Inferior parietal cortex (tissue), 1 donor: ENCODE measurements around the gene FITM1.

Source experiments
- DNase-seq: peaks from one replicate; pipeline ENCODE4 v3.0.0-alpha.2; 2016; ENCODE audit errors: extremely low spot score

The FITM1 gene

DNA sequence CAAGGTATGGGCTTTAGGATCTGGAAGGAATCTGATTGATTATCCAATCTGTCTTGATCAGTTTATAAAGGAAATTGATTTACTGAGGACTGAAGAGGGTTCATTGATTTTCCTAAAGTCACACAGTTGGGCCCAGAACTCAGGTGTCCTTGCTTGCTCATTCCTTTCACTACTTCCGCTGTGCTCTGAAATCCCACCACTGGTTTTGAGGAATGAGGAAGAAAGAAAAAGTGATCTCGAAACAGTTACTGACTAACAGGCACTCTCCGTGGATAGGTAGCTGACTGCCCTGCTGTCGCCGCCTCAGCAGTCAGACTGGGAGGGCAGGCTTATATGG is at the start of gene FITM1:
TSS of gene FITM1 (plus strand) at position 280 of the 337 bp plus-strand sequence. CDS start 905 bp downstream, outside the sequence.
- no peak for DNase-seq

- peak; percentile 73 for DNase-seq
Measured at GRCh38 chr14:24080888-24081738, 49.3 kb upstream of the FITM1 start.

DNA sequence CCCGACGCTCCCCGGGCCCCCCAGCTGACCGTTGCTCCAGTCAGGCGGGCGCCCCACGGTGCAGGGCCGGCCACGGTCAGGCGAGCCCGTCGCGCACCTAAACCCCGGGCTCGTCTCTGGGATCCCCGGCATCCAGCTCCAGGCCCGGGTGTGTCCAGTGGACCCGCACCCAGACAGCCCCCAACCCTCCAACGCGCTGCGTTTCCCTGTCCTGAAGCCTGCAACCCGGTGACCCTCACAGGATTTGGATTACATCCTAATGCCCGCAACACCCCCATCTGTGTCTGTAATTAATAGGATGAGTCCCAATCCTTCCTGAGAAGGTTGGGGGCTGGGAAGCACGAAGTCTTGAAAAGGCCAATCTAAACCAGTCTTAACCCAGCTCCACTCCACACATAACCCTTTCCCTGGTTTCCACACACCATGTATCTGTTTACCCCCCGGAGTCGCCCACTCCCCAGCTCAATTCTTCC is 48.7 kb upstream of the FITM1 start:
- DNase-seq, result no peak

DNA sequence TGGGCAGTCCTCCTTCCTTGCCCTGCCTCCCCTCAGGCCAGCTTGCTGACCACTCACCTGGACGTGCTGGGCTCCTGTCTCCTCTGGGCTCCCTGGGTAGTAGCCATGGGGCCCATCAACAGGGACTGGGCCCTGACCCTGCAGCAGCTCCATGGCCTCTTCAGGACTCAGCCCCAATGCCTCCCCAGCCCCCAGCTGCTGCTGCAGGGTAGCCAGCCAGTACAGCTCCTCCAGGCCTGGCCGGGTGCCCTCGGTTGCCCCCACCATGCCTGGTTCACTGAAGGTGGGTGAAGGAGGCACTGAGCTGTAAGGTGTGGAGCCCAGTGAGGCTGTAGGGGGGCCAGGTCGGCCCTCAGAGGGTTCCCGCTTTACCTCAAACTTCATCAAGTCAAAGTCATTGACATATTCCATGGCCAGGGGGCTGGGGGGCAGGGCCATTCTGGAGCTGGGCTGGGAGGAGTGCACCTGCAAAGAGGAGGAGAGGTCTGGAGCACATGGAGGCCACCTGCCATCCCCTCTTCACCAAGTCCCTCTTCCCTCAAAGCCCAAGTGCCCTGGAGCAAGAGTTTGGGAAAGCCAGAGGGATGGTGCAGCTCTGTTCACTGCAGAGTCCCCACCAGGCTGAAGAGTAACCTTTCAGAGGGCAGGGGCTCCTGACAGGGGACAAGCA is 47.9 kb upstream of the FITM1 start:
- DNase-seq, result no peak

DNA sequence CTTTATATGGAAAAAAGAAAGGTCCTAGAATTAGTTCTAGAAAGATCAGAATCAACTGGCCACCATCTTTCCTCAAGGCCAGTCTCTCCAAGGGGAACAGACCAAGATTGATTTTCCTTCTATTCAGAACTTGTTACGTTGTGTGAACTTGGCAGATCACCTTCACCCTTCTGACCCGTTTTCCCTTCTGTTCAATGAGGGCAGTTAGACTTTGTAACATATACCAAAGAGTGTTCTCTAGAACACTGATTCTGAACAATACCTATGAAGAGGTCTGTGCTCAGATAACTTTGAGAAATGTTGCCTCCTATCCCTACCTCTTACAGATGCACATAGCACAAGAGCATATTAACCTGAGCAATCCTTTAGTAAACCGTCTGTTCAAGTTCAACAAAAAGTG is 47.0 kb upstream of the FITM1 start:
- no peak for DNase-seq

DNA sequence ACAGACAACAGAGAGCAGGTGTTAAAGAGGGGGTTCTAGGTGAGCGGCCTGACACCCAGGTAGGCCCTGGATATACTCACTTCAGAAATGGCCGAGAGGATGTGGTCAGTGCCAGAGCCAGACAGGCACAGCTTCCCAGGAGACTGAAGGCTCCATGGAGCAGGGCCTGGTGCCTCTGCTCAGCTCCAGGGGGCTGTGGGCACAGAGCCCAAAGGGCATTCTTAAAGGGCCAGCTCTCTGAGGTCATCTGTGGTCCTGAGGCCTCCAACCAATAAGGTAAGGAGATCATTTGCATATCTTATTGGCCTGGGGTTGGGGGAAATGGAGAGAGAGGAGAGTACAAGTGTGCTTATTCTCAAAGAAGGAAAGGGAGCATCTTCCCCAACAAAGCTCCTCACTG is 46.0 kb upstream of the FITM1 start:
- no peak for DNase-seq

- no peak for DNase-seq
Measured at GRCh38 chr14:24085215-24085614, 45.2 kb upstream of the FITM1 start.

DNA sequence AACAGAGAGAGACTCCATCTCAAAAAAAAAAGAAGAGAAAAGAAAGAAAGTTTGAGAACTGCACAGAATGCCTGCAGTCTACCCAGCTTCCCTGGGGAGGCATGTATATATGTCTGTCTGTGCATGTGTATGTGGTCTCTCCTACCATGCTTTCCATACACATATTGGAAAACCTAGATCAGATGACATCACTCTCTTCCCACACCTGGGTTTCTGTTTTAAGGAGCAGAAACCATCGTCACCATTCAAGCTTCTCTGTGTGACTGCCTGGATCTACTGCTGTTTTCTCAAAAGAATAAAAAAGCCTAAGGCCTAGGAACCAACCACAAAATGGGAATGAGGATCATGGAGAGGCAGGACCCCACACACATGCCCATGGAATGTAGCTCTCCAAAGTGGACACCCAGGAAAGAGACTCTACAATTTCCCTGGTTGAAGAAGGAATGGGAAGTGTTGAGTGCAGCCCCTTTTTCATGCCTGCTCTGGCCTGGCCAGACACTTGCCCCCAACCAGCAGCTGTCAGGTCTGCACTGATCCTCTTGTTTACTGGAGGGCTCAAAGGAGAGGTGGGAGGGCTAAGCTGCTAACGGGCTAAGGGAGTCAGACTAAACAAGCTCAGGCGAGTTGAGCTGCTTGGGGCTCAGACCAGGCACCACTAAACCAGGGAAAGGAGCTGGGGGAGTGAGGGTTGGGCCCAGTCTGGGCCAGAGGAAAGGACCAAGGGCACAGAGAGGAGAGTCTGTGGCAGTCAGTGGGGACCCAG is 44.1 kb upstream of the FITM1 start:
- no peak for DNase-seq

- DNase-seq, result no peak
Measured at GRCh38 chr14:24087004-24087403, 43.5 kb upstream of the FITM1 start.

DNA sequence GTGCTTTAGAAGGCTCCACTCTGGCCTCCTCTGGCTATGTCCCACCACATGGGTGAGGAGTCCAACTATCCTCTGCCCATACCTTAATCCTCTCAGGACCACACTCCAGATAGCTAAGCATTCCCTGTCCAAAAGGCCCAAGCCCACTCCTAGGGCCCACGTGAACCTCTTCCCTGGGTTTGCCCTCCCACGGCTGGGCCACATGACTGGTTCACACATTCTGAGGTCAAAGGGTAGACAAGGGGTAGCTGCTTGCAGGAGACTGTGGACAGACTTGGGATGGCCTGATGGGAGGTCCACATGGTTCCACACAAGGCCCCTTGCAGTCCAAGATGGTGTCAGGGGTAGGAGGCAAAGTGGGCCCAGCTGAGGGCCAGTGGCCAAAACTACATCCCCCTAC is 42.4 kb upstream of the FITM1 start:
- DNase-seq, result no peak

- no peak for DNase-seq
Measured at GRCh38 chr14:24089890-24090289, 40.6 kb upstream of the FITM1 start.

GRCh38 chr14:24092110-24092504 is 38.4 kb upstream of the FITM1 start:
- DNase-seq, result no peak

DNA sequence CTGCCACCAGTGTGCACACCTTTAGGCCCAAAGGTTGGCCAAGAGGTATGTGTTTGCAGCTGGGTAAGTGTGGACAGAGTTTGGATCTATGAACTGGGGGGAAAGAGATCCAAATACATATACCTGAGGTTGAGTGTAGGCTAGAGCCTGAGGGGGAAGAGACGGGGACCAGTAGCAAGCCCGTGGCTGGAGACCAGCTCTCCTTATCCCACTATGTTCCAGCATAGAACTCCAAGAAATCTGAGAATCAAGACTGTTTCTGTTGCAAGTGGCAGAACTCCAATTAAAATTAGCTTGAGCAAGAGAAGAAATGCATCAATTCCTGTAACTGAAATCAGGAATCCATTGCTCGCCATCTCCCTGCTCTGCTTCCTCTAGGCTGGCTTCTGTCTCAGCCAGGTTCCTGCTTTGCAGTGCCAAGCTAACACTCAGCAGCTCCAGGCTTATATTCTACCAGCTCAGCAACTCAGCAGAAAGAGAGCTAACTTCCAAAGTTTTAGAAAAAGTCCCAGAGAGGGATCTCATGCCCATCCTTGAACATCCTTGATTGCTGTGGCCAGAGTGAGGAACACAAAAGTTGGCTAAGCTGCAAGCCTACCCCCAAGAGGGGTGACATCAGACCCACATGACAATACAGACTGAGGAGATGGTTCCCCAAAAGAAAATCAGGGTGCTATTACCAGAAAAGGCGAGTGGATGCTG is 37.8 kb upstream of the FITM1 start:
- no peak for DNase-seq

- no peak for DNase-seq
Measured at GRCh38 chr14:24093207-24093900, 37.1 kb upstream of the FITM1 start.

DNA sequence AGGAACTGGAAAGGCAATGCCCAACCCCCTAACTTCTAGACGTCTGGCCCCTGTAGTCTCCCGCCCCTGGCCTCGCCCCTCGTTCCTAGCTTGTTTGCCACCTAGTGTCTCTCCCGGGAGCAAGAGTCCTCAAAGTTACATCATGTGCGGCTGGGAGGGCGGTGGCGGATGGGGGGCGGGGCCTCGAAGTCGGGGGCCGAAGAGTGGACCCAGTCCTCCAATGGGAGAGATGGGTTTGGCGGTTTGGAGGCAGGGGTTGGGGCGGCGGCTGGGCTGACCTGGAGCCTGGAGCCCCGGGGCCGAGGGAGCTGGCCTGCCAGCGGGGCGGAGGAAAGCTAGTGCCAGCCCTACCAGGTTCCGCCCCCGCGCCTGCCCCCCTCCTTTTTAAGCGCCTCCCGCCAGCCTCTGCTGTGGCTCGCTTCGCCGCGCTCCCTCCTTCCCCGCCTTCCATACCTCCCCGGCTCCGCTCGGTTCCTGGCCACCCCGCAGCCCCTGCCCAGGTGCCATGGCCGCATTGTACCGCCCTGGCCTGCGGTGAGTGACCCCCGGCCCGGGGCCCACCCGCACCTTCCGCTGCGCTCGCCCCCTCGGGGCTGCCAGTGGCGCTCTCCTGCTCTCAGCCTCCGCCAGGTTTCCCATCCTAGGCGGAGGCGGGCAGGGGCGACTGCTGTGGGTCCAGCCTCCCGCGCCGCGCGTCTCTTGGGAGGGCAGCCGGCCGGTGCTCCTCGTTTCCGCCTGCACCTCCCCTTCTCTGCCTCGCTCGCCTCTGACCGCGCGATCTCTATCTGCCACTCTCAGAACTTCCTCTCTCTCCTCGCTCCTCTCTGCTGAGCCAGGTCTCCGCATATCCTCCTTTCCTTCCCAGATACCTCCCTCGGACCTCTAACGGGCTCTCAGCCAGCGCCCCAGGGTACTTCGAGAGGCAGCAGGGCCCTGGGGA is 36.3 kb upstream of the FITM1 start, which contains the start of gene PCK2:
TSS of gene PCK2 (plus strand) at position 411 of the 940 bp plus-strand sequence. CDS start at position 506, 95 bp downstream.
- no peak for DNase-seq

DNA sequence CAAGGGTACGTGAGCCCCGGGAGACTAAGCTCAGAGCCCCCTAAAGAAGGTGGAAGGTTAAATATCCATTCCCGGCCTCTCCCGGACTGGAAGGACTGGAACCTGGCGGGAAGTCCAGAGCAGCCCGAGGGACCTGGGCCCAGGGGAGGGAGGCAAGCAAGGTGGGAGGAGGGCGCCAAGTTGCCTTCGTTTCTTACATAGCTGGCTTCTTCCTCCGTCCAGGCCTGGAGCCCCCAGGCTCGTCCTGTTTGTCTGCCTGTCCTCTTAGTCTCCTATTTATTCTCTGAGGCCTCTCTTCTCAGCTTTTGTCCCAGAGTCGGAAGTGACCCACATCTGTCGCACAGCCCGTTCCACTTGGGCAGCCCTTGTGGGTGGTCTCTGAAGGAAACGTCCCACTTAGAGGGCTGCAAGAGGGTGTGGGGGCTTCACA is 35.6 kb upstream of the FITM1 start:
- no peak for DNase-seq

DNA sequence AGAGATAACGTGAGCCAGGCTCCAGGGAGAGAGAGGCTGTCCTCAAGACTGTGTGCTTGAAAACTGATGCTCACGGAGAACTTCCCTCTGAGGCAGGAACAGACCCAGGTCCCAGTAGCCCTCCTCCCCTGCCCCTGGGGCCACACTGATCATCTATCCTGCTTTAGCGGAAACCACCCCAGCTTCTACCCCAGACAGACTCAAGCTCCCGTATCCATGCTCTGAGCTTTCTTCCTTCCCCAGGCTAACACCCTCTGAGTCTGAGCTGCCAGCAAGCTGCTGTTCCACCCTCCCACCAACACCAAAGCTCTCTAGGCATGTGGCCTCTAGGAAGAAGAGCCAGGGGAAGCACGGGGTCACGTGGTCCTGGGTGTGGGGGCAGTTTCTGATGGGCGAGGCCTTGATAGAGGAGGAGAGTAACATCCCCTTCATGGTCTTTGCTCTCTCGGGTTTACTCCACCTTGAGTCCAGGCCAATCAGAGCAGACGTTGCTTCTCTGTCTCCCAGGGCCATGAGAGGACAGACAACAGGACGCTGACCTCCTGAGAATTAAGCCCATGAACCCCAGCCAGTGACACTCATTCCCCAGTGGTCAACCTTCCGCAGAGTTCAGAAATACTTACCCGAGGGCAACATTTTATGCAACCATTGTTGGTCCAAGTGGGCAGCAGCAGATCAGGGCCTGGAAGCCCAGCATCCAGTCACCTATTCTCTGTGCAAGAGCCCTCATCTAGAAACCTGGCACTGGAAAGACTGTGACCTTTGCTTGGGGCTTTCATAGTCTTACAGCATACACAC is 35.0 kb upstream of the FITM1 start:
- DNase-seq, result no peak

GRCh38 chr14:24096545-24097181 is 33.8 kb upstream of the FITM1 start:
- no peak for DNase-seq
